Stimulated activated CD4-positive, alpha-beta T cell treated with anti-CD3 and anti-CD28 coated beads, Interleukin-1b, Interleukin-23, amount 100 ng/mL, for 4 hours (primary cell): ENCODE data around the gene PAQR5.
A peak's percentile ranks its signal among the peaks of the same experiment; 100 is the strongest.

ENCODE experiments used
- DNase-seq, 2 donors: peaks; one replicate each; pipeline ENCODE4 v3.0.0-alpha.2; 2020; ENCODE audit warnings: low read depth in 2 of 2

The PAQR5 gene

DNA sequence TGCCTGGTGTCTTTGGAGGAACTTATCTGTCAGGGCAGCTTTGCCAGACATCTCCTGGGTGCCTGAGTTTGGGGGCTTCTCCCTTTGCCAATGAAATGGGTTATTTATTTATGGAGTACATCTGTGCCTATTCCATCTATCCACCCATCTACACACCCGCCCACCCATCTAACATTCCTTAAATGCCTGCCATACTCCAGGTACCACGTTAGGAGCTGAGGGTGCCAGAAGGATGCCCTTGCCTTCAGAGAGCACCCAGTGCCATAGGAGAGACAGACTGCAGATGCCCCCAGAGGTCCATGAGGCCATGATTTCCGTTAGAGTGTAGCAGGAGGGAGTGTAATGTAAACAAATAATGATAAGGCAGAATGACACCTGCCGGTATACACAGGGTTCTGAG lies 93.6 kb downstream of the PAQR5 start:
- DNase-seq = no peak

- no peak for DNase-seq
Observed at GRCh38 chr15:69393831-69394491, 95.2 kb downstream of the PAQR5 start.

DNA sequence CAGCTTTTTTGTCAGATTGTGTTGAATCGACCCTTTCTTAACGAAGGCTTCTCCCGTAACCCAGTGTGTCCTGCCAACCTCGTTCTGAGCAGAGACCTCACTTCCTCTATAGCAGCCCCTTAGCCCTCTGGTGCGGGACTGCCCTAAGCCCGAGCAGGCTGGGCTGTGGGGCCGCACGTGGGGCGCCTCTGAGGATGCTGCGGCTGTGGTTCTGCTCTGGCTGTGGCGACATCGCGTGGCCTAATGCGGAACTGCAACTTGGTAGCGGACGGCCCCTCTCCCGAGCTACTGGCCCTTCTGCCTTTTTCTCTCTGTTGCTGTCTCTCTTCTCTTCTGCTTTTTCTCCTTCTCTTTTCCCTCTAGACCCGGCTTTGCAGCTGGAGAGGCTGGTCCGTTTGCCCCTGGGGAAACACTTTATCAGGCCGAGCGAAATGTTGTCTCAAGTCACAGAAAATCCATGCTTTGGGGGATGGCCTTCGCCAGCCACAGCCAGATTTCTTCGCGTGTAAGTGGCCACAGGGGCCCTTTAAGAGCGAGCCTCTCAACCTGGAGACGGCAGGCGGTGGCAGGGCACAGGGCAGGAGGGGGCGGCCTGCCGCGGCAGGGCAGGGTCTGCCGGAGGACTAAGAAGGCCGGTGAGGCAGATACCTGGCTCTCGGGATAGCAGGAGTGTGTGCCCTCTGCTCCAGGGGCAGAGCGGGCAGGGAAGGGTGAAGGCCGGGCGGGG lies 96.0 kb downstream of the PAQR5 start:
- peak; percentile 86 to 87 for DNase-seq

GRCh38 chr15:69395460-69395859 lies 96.7 kb downstream of the PAQR5 start:
- DNase-seq = no peak

DNA sequence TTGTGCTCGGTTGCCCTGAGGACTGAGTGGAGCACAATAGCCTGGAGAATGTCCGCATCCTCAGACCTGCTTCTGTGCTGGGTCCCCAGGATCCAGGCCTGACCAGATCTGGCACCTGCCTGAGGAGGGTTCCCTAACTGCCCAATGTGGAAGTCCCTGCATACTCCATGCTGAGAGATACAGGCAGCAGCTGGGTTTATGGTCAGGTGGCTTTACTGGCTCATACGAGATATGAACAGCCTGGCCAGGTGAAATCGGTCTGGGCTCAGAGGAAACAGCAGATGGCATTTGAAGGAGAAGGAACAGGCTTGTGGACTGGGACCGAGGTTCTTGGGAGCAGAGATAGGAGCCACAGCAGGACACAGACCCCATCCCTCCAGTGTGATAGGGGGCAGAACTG lies 97.3 kb downstream of the PAQR5 start:
- DNase-seq = no peak

DNA sequence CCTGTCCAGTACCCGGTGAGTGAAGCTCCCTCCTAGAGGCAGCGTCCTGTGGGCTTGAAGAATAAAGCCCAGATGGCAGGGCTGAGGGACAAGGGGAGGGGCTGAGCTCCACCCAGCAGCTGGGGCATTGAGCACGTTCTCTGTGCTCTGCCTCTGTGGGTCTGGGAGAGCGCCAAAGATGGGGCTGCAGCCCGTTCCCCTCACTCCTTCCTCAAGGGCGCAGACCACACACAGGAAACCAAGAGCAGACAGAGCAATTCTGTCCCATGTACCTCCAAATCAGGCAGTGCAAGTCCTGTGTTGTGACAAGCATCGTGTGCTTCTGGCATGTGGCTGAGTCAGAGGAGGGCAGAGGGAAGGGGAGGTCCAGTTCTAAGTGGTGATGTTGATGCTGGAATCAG lies 99.8 kb downstream of the PAQR5 start:
- no peak for DNase-seq

DNA sequence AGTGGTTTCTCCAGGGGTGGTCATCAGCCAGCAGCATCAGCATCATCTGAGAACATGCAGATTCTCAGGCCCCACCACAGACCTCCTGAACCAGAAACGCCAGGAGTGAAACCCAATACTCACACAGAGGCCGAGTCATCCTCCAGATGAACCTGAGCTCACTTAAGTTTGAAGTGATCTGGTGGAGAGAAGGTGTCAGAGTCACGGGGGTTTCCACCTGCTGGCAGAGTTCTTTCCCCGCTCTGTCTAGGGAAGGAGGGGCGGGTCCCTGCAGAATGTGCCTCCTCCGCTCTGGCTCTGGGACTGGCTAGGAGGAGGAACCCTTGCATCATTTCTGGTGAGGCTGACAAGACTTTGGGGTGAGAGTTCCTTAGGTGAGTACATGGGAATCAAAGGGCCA lies 102.1 kb downstream of the PAQR5 start:
- peak in 1 of 2 donors; percentile 15 for DNase-seq

DNA sequence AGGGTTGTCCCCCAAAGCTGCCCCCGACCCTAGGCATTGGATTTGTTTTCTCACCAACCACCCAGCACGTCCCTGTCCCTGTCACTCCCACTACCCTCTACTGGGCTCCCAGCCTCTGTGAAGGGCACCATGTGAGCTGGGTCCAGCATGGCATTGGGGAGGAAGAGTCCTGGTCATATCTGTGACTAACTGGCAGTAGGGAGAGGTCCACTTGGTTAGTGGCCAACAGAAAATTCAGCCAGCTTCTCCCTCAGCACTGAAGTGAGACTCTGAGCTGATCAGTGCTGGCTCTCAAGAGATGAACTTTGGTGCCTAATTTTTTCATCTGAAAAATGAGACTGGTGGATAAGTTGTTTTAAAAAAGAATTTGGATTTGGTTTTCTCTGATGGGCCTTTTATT lies 104.1 kb downstream of the PAQR5 start:
- DNase-seq = no peak

DNA sequence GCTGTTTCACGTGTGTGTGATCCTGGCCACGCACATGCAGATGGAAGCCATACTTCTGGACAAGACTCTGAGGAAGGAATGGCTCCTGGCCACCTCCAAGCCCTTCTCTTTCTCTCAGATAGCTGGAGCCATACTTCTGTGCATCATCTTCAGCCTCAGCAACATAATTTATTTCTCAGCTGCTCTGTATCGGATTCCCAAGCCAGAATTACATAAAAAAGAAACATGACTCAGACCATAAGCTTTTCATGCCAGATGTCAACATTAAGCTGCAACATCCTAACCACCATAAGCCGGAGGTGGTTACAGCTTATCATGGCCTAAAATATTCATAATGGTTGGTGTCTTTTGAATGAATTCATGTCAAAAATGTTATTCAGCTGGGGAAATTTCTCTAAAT lies 104.9 kb downstream of the PAQR5 start:
- DNase-seq = no peak

- DNase-seq = no peak
Observed at GRCh38 chr15:69405110-69405509, 106.4 kb downstream of the PAQR5 start.

DNA sequence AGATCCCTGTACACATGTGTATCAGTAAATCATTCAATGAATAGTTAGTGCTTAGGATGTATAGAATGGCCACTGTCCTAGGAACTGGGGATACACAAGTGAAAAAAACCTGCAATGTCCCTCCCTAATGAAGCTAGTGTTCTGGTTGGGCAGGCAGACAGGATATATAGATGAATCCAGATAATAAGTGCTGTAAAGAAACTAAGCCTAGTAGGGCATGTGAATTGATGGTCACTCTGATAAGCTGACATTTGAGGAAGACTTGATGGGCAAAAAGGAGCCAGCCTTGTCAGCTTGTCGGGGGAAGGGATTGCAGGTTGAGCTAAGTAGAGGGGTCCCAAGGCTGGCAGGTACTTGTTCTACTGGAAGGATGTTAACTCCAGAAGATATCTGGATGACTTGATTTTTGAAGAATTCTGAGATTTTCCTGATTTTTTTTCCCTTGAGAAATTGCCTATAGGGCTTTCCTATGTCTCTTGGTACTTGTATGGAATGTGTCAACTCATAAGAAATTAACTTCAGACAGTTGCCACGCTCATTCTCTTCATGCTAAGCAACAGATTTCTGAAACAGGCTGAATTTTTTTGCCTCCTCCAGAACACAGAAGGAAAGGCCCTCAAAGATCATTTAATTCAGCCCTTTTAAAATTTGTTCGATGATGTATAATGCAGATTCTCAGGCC lies 109.1 kb downstream of the PAQR5 start:
- no peak for DNase-seq

- no peak for DNase-seq
Observed at GRCh38 chr15:69408841-69409240, 110.1 kb downstream of the PAQR5 start.

GRCh38 chr15:69410248-69410874 lies 111.6 kb downstream of the PAQR5 start:
- DNase-seq = no peak

DNA sequence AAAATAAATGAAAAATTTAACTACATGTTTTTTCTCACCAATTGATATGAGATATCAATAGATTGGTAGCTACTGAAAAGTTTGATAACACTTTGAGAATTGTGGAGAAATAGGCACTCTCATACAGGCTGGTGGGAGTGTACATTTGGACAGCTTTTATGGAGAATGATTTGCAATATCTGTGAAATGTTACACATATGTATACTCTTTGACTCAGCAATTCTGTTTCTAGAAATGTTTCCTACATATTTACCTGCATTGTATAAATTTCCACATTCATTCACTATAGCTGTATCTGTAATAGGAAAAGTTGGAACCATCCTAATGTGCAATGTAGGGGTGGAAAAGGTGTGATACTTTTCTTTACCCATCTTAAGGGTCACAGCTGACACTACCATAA lies 113.6 kb downstream of the PAQR5 start:
- no peak for DNase-seq

- no peak for DNase-seq
Observed at GRCh38 chr15:69412701-69413100, 114.0 kb downstream of the PAQR5 start.

GRCh38 chr15:69413822-69414700 lies 115.3 kb downstream of the PAQR5 start, which contains the start of gene KIF23:
Gene KIF23, plus strand, starts transcription at chr15:69414349. Its CDS starts 117 bp downstream, at chr15:69414466.
- peak; percentile 86 to 89 for DNase-seq

DNA sequence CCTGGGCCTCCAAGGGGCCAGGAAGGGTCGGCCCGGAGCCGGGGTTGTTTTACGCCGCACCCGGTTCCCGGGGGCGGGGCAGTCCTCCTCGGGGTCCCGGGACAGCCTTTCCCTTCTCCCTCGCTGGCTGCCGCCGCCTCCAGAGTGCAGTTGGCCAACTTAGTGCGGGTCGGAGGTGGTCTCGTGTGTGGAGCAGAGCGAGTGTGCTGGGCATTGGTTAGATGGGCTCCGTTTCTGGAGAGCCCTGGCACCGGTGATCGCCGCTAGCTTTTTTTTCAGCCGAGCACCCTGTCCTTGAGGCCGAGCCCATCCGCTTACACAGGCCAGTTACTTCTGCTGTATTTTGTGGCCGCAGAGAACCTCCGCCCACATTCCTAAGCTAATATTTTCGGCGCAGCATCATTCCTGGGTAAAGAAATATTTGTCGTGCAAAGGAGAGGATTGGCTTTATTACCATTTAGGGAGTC lies 116.0 kb downstream of the PAQR5 start:
- no peak for DNase-seq

GRCh38 chr15:69415381-69415780 lies 116.7 kb downstream of the PAQR5 start:
- DNase-seq = no peak

DNA sequence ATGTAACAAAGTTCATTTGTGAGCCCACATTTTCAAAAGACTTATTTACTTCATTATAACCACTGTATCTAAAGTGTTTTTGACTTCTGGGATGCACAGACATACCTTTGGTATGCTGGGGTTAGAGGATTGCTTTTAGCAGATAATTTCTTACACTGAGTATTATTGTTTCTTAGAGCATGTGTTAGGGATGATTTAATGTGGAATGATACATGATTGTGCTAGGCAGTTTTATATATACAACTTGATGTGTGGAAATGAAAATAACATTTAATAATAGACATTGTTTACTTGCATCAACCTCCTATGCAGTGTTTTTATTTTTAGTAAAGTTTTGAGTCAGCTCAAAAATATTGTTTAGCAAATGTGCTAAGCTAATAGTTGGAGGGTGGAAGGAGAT lies 118.9 kb downstream of the PAQR5 start:
- DNase-seq = no peak

GRCh38 chr15:69421498-69421897 lies 122.8 kb downstream of the PAQR5 start:
- no peak for DNase-seq

DNA sequence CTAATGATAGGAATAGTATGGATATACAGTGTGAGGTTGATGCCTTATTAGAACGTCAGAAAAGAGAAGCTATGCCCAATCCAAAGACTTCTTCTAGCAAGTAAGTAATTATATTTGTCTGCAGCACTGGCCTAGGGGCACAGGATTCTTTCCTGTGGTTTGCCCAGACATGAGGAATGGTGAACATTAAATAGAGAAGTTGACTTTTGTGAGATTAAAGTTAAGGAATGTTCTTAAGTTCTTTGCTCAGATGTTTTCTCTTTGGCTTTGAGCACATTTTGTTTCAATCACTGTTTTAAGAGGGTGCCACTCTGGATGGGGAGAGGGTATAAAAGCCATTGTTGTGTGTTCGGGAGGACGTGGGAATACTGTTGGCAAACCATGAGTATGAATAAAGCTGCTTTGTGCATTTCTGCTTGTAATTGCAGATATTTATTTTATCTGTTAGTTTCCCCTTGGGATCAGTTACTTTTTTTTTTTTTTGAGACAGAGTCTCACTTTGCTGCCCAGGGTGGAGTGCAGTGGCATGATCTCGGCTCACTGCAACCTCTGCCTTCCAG lies 123.7 kb downstream of the PAQR5 start:
- DNase-seq = no peak
